HG02763 (cell line): ENCODE results near the gene SDCCAG8.

ENCODE experiments used
- ATAC-seq: cut with Tn5 transposase; IDR thresholded peaks from one replicate; pipeline ENCODE4 v1.9.1; 2021; ENCODE audit warnings: mild to moderate bottlenecking, moderate library complexity; ENCODE audit not compliant: unreplicated experiment

The SDCCAG8 gene

DNA sequence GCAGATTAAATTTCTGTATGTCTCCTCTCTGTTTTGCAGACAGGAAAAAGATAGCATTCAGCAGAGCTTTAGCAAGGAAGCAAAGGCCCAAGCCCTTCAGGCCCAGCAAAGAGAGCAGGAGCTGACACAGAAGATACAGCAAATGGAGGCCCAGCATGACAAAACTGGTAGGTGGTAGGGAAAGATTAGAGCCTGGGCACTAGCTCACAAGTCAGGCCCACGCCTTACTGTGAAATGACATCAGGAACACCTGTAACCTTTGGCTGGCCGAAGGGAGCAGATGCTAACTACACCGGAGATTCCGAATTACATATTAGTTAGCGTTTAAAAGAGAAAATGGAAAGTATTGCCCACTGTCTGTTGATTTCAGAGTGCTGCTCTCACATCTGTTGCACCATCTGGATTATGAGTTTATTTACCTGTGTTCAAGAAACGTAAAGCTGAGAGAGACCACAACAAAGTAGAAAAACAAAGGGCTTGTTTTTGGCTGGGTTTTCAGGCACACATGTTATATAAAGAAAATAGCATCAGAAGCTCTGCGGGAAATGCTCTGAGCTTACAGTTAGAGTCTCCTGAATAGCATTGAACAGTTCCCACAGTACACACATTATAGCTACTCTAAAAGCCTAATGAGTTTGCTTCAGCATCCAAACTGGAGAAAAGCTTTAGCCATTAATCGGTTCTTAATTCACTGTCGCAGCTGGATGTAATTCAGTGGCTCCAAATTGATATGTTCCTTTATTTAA is 160.0 kb downstream of the SDCCAG8 start:
- ATAC-seq: no peak

DNA sequence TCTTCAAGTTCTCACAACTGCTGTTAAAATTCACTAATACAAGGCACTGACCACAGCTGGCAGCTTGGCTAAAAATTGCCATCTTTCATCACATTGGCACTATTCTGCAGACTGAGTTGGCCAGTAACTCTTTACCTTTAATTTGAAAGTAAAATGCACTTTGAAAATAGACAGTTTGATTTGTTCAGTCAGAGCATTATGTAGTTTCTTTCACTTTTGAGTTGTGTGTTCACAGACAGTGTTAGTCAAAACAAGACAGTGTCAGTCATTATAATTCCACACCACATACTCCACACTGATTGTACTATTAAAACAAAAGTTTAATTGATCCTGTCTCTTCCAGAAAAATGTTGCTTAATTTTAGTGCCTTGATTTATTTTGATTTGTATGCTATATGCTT is 160.7 kb downstream of the SDCCAG8 start:
- no peak for ATAC-seq

DNA sequence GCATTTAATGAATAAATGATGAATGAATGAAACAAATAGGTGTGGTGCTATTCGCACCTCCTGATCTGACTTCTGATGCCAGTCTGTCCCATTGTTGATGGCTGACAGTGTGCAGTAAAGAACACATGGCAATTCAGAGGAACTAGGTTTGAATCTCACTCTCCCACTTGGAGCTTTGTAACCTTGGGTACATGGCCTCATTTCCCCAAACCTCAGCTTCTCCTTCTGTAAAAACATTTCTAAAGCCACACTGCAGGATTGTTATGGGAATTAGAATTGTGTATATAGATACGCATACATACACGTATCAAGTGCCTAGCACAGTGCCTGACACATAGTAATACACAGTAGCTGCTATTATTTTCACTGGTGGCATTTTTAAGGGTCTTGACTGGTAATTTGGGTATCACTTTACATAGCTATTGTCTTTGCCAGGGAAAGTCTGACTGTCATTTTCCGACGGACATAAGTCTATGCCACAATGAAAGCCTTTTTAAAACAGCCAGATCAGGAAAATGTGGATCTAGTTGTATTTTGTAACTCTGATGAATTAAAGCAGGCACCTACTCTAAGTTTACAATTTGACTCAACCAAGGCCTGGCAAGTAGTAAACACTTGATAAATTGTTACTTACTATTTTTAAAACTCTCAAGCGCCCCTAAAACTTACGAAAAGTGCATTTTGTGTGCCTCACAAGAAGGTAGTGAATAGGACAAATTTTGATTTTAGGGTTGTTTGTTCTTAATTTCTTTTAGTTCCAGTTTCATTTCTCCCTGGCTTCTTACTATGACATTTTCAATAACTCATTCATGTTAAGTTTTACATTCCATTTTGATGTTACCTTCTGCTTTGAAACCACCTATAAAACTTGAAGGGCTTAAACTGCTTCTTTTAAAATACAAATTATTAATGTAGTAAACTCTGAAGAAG is 164.4 kb downstream of the SDCCAG8 start:
- no peak for ATAC-seq

DNA sequence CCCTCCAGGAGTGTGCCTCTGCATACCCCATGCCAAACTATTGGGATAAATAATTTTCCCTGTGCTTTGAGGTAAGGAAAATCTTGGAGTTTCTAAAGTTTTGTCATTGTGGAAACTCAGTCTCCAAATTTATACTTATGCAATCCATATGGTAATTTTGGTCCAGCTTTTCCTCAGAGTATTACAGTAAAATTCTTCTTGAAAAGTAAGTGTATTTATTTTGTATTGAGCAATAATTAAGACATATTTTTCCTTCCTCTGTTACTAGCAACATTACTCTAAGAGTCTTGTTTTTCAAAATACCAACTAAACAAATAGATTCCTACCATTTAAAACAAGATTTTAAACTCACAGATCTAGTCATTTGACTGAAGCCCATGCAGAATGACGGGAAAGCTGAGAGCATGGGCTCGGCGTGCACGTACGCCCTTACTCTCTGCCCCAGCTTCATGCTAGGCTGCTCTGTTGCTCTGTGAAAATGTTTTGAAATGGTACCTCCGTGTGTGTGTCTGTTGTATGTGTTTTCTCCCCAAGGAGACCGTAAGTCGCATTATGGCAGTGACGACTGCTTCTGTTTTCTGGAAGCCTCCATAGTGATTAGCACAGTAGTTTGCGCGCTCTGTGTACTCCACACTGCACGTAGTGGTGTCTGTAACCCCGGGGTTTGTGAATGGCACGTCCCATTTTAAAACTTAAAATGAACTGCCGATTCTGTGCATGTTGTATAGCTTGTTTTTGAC is 165.3 kb downstream of the SDCCAG8 start:
- no peak for ATAC-seq

DNA sequence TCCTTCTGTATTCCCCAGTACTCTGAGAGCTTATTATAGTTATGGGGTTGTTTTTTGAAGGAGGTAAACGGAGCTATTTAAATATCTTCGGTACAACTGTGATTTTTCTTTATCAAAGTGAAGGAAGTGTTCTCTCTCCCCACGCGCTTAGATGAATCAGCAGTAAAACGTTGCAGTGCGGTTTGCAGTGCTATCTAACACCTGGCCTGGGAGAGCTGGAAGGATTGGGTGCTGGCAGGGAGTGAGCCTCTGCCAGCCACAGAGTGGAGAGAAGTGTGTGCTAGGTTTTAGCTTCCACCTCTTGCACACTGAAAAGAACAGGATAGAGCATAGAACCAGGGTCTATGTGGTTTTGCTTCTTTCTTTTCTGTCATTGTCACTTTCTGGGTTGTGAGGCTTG is 165.9 kb downstream of the SDCCAG8 start:
- peak; percentile 54 for ATAC-seq

DNA sequence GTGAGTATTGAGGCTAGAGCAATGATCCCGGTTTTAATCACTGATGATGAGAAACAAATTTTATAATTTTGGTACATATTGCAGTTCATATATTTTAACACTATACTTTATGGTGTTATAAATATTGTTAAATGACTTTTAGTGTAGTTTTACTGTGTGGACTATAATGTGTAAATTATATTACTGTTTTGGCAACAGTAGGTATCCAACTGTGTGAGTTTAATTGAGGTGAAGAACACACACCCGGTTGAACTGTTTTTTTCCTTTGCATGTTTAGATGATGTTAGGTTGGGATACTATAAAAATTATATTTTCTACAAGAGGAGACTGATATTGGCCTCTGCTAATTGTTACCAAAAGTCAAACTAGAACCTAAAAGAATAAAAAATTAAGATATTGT is 166.5 kb downstream of the SDCCAG8 start:
- ATAC-seq: no peak

DNA sequence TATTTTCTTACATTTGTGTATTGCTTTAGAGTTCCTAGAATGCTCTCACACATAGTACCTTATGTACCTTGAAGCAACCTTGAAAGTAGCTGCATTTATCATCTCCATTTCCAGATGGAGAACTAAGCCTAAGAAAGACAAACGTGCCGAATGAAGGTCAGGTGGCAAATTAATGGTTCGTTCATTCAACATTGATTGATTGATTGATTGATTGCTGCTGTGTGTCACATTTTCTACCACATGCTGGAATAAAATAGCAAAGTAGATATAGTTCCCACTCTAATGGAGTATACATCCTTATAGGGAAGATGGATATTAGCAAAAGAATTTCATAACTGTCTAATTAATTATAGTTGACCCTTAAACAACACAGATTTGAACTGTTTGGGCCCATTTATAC is 172.2 kb downstream of the SDCCAG8 start:
- no peak for ATAC-seq

DNA sequence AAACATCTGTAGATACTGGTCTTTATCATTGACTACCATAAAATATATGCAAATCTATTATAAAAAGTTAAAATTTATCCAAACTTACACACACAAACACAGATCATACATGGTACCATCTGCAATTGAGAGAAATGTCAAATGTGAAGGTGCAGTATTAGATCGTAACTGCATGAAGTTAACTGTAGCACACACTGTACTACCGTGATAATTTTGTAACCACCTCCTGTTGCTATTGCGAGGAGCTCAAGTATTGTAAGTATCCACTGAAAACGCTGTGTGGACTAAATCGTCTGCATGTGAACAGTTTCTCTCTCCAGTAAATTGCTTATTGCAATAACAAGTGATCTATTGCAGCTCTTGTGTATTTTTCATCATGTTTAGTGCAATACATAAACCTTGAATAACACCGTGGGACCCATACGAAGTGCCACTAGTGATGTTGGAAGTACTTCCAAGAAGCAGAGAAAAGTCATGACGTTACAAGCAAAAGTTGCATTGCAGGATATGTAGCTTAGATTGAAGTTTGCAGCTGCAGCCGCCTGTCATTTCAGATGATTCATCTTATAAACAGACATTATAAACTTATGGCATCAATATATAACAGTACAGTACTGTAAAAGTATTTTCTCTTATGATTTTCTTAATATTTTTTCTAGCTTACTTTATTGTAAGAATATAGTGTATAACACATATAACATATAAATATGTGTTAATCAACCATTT is 172.9 kb downstream of the SDCCAG8 start:
- ATAC-seq: no peak

DNA sequence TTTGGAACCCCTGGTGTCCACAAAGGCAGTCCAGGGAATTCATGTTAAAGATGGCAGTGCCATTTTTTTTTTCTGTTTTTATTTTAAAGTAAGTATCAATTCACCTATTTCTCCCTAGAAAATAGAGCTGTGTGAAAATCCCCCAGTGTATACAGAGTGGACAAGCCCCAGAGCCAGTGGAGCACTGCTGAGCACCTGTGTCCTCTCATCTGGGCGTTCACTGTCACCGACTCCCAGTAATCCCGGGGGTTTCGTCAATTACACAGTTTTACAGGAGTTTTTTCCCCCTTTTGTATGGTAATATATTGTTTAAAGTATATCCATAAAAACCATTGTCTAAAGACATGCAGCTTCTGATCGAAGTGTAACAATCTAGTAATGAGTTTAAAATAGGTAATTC is 175.8 kb downstream of the SDCCAG8 start:
- no peak for ATAC-seq

DNA sequence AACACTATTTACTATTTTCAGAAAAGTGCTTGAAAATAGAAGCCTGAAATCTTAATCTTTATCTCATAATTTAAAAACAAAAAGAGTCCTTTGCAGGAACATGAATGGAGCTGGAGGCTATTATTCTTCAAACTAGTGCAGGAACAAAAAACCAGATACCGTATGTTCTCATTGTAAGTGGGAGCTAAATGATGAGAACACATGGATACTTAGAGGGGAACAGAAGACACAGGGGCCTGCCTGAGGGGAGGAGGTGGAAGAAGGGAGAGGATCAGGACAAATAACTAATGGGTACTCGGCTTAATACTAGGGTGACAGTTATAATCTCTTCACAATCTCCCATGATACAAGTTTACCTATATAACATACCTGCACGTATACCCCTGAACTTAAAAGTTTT is 176.3 kb downstream of the SDCCAG8 start:
- ATAC-seq: no peak

DNA sequence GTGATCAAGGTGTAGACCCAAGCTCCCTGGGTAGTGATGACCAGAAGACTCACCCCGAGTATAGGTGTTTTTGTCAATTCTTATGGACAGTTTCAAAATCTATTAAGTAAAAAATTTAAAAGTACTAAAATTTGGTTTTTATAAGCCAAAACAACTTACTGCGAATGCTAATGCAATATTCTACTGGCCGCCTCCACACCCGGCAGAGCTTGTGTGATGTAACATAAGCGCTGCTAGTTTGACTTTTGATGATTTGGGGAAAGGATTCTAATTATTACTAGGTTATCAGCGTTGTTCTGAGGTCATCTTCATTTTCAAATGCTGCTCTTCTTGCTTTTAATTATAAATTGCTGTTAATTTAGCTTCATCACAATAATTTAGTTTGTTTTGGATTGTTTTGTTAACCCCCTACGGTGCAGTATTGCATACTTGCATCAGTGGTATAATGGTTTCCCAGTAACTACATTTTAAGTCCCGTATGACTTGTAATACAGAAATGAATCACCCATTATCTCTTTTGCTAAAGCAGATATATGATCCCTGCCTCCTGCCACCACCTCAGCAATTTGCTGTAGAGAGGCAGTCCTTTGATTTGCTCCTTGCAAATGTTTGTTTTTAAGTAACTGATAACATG is 178.0 kb downstream of the SDCCAG8 start:
- ATAC-seq: no peak

DNA sequence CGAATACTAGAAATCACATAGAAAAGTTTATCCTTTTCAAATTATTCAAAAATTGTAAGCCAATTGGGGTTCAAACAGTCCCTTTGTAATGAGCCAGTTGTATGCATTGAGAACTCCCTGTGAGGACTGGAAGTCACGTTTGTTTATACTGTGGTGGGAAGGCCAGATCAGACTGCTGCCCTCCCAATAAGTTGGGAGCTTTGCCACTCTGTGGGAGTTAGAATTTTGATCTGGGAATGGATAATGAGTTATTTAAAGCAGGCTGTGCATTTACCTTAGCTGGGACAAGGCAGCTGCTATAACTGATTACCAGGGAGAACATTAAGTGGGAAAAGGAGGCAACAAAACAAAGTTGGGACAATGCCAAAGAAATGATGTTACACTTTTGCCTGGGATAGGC is 178.8 kb downstream of the SDCCAG8 start:
- no peak for ATAC-seq

DNA sequence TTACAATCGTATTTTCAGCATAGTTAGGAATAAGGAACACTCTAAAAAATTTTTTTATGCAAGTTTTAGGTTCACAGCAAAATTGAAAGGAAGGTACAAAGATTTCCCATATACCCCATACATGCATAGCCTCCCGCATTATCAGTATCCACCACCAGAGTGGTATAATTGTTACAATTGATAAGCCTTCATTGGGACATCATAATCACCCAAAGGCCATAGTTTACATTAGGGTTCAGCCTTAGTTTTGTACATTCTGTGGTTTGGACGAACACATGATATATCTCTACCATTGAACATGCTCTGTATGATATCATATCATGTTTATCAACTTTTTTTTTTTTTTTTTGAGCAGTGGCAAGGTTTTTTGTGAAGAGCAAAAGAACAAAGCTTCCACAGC is 180.0 kb downstream of the SDCCAG8 start:
- ATAC-seq: no peak

DNA sequence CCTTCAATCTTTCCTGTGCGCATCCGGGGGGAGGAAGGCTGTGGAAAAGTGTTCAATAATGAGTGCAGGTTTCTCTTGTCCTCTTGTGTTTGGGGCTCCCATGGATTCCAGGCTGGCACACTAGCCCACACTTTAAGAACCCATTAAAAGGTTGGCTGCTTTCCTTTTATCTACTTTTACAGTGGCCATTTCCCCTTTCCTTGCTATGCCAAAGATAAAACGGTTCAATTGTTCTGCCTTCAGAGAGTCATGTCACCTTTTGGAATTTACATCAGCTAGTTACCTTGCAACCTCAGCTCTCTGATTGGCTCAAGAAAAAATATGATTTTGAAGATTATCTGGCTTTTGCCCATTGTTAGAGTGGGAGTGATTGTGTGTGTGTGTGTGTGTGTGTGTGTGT is 182.3 kb downstream of the SDCCAG8 start:
- ATAC-seq: no peak

DNA sequence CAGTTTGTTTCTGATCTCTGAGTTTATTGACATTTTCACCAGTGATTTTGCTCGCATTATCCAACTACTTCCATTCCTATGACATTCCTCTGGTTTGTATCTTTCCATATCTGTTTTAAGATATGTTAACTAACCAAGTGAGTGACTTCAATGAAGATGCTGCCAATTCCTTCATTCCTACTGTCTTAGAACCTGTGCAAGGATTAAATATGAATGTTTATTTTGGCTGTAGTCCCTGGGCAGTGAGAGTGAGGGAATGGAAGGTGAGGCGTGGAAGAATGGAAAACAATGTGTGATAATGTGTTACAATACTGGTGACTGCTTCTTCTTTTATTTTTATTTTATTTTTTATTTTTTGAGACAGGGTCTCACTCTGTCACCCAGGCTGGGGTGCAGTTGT is 183.0 kb downstream of the SDCCAG8 start:
- ATAC-seq: no peak

DNA sequence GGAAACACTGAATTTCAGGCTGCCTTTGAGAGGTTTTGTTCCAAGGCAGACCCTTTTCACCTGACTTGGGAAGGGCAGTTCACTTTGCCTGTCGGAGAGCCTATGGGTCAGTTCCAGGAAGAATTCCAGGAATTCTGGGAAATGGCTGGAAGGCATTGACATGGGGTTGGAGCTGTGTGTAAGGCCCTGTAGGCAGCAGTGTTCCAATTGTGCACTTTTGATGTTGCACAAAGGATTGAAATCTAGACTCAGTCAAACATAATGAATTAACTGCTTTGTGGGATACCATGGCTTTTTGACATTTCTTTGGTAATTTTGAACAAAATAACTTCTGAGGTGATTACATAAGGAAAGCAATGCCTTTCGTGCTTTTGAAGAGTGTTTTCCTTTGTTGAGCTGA is 184.6 kb downstream of the SDCCAG8 start:
- no peak for ATAC-seq

DNA sequence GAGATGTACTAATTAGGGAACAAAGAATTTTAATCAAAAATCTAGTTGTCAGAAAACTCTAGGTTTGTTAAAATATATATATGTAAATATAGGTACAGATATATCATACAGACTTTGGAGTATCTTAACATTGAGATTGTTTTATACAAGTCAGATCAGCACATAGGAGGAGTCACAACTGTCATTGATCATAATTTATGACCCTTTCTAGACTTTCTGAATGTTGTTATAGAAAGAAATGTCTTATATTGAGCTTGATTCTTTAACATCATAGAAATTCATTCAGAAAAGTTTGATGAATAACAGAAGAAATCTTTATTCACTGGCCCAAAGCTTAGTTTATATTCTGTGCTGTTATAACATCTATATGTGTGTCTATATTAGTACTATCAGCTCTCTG is 185.8 kb downstream of the SDCCAG8 start:
- no peak for ATAC-seq

DNA sequence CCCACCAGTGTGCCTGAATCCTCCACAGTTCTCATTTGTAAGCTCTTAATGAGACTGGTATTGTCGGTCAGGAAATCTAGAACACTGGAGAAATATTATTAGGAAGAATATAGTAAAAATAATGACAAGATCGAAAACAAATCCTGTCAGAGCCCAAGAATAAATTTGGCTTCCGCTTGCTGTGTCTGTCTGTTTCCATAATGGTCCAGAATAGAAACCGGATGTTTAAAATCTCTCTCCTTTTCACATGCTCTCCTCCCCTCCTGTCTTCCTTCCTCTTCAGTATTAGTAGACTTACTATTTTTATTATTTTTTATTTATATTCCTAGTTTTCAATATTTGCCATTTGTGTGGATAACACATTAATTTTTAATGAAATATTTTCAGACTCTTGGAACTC is 187.7 kb downstream of the SDCCAG8 start:
- no peak for ATAC-seq

DNA sequence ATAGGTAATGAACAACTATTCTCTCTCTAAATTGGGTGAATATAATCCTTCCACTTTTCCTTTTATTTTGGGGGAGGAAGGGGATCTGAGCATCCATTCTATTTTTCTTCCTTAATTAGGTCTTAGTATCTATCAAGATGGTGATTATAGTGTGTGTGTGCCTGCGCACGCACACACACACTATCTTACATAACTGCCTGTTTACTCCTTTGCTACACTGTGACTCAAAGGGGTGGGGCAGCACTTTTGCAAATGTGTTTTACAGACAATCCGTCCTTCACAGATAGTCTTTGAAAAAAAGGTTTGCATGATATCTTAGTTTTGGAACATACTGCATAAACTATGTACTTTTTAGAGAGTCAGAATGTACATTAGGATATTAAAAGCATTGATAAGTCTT is 191.5 kb downstream of the SDCCAG8 start:
- ATAC-seq: no peak

DNA sequence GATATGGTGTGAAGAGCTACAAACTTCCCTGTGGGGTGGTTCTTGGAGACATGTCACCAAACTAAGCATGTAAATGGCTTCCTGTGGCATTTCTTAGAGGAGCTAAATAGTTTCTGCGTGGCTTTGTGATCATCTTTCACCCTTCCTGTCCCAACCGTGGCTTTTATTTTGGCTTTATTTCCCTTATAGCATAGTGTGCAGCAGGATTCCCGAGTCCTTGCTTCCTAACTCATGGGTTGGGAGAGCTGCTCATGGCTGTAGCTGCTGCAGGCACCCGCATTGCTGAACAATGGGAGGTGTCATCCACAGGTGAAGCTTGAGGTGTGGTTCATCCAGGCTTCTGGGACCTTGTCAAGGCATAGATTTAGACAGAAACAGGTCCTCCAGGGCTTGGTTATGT is 192.0 kb downstream of the SDCCAG8 start:
- ATAC-seq: no peak
